NCI-H226 (cell line): ENCODE results near the gene LRCH3.
A peak's percentile ranks its signal among the peaks of the same experiment; 100 is the strongest.
"Not testable (repeated sequence)": the region's sequence is repeated elsewhere in the genome, so short reads cannot be mapped to it uniquely, and the experiment has no call there.

Experiments
- DNase-seq: peaks from one replicate; pipeline ENCODE4 v3.0.0-alpha.2; 2015

LRCH3 gene

DNA sequence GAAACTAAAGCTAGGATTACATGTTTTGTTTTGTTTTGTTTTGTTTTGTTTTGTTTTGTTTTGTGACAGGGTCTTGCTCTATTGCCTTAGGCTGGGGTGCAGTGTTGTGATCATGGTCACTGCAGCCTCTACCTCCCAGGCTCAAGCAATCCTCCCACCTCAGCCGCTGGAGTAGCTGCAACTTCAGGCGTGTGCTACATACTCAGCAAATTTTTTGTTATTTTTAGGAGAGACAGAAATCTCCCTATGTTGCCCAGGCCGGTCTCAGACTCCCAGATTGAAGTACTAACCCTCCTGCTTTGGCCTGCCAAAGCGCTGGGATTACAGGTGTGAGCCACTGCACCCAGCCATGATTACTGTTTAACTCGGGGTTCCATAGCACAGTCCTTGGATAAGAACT, 50.7 kb downstream of the LRCH3 start:
- DNase-seq: no peak

DNA sequence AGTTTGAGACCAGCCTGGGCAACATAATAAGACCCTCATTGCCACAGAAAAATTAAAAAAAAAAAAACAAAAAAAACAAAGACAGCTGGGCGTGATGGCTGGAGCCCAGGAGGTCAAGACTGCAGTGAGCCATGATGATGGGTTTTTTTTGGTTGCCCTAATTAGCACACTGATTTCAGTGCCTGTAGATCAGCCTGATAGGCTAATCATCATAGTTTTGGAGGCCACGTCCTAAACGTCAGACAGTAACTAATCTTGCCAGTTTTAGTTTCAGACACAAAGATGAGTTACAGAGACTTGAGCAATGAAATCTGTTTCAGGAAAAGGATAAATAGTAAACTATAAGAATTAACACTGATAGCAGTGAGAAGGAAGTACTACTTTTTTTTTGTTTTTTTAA, 55.4 kb downstream of the LRCH3 start:
- DNase-seq: no peak

DNA sequence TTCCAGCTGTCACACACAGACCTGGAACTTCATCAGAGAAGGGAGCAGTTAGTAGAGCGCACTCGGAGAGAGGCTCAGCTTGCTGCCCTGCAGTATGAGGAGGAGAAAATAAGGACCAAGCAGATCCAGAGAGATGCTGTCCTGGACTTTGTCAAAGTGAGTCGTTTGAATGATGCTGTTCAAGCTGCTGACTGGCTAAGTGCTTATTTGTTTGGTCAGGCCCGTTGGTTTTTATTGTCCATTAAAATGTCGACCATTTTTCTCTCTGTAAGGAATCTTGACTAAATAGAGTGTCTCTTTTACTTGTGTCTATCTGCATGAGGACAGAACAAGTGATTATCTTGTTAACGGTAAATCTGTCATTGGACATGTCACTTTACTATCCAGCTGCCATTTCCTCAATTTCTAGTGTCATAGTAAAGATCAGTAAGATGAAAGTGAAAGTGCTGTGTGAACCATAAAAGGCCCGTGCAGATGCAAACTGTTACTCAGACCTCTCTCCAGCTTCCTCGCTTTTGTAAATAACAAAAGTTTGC, 56.9 kb downstream of the LRCH3 start:
- no peak for DNase-seq

DNA sequence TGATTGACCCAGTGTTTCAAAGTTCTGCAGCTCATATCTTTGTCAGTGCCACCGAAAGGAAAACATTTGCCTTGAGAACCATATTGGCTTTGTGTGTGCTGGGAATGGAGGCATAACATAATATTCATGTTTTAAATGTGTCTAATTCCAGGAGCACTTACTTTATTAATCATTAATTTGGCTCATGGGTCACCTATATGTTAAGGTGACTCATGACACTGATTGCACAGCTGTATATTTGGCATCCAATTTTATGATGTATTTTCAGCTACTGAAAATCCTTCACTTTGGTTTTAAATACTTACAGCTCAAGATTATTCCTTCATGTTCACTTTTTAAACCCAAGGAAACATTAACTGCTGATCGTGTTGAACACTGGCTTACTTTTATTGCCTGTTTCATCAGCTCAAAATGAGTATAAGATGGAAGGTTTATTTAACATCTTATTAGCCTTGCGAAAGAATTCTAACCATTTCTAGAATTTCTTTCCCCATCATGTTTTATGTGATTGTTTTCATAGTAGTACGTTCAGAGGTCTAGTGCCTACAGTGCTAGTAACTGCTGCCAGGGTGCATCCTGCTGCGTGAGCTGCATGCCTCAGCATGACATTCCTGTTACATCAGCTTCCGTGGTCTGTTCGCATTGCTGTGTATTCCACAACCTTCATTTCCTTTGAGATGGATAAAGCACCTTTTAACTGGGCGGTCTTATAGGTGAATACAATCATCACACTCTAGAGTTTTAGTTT, 63.7 kb downstream of the LRCH3 start:
- peak; percentile 85 for DNase-seq

DNA sequence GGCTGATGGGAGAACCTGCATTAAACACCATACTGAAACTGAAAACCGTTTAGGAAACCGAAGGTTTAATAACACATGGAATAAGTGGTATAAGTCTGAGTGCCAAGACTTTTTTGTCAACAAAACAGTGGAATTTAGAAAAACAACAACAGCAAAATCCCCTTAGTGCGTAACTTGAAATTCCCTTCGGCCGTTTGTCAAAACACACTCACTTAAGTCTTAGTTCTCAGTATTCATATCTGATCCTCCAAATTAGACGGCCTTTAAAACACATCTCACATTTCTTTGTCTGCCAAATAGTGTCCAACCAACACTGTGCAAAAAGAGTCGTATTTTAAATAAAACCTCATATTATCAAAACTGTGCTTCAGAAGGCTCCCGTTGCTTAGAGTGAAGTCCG, 64.5 kb downstream of the LRCH3 start:
- no peak for DNase-seq

DNA sequence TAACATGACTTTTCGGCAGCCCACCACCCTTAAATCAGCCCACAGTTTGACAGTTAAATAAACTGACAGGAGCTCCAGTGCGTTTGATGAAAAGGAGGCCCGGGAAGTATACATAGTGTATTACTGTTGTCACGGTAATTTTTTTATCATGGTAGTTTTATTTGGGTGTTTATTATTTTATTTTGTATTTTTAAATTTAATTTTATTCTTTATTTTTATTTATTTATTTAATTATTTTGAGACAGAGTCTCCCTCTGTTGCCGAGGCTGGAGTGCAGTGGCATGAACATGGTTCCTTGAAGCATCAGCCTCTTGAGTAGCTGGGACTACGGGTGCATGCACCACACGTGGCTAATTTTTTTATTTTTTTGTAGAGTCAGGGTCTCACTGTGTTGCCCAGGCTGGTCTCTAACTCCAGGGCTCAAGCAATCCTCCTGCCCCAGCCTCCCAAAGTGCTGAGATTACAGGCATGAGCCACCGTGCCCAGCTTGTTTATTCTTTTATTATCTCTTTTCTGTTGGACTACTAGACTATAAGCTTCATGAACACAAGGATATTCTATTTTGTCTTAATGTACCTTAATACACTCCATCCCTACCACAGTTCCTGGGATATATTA, 65.3 kb downstream of the LRCH3 start:
- no peak for DNase-seq

DNA sequence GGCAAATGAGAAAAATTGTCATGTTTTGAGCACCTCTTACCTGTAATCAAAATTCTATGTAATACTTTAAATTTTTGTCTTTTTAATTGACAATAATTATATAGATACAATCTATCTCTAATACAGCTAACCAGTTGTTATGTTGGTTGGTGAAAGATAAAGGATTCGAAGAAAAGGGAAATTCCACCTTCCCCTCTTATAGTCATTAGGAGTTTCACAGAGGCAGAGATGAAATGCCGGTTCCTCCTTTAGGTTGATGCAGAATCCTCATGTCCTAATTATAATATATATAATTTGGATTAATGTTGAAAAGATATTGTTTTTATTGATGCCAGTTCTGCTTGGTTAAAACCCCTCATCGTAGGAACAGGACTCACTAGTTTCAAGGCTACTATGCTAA, 67.1 kb downstream of the LRCH3 start:
- no peak for DNase-seq

DNA sequence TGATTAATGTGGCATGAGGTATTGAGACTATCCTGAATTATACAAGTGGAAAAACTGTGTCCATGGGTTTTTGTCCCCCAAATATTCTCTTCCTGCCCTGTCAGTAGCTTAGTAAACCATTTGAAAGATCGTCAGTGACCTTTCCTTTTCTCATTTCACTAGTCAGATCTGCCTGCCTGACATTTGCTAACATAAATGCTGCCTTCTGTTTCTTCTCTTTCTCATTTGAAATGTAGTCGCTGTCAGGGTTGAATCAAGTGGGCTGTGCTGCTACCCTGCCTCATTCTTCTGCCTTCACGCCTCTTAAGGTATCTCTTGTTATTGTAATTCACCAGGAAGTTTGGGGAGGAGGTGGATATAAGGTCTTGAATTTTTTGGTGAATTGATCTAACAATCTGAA, 67.5 kb downstream of the LRCH3 start:
- no peak for DNase-seq

DNA sequence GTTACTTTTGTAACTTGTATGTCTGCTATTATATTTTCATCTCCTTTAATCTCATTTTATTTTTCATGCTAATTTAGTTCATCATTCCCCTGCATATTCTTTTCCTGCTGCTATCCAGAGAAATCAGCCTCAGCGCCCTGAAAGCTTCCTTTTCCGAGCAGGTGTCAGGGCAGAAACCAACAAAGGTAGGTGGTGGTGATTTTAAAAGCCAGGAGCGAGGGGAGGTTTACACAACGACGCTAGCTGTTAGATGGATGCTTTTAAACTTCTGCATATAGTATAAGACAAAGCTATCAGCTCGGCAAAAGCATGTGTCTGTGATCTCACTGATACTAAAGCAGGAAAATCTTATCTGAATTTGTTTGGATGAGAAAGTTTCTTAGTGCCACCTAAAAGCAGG, 75.0 kb downstream of the LRCH3 start:
- no peak for DNase-seq

DNA sequence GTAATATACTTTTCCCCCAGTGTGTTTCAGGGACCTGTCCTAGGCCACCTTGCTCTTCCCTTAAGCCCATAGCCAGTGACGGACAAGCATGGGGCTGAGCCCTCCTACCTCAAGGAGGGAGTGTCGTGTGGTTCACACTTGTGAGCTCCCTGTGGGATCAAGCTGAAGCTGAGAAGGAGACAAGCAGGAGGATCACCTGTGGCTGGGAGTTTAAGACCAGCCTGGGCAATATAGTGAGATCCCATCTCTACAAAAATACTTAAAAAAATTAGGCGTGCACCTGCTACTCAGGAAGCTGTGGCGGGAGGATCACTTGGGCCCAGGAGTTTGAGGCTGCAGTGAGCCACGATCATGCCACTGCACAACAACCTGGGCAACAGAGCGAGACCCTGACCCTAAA, 82.3 kb downstream of the LRCH3 start:
- no peak for DNase-seq

DNA sequence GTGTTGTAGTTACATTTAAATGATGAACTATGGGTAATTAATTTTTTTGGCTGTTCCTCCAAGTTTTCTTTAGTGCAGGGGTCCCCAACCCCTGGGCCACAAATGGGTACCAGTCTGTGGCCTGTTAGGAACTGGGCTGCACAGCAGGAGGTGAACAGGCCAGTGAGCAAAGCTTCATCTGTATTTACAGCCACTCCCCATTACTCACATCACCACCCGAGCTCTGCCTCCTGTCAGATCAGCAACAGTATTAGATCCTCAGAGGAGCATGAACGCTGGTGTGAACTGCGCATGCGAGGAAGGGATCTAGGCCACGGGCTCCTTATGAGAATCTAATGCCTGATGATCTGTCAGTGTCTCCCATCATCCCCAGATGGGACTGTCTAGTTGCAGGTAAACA, 83.0 kb downstream of the LRCH3 start:
- no peak for DNase-seq

DNA sequence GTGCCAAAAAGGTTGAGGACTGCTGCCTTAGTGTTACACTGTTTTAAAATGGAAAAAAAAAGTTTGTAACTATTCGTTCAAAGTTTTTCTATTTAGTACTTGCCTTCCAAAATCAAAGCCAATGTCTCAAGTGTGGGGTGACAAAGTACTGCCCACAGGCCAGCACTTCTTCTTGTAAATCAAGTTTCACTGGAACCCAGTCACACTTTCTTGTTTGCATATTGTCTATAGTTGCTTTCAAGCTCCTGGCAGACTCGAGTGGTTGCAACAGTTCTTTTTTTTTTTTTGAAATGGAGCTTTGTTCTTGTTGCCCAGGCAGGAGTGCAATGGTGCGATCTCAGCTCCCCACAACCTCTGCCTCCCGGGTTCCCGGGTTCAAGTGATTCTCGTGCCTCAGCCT, 83.6 kb downstream of the LRCH3 start:
- no peak for DNase-seq

DNA sequence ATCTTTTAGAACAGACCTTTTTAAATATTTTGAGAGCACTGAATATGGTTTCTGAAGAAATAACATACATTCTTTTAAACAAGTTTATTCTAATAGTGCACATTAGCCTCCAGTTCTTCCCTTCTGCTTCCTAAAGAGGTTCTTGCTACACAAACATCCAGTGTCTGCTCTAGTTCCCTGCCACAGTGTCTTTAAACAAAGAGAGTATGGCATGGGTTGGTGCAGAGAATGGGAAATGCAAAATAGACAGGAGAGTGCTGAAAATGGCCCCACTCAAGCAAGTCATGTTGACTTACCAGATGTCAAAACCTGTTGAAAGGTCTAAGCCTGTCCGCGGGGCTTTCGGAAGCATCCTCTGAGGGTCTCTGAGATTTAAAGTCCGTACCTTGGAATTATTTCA, 86.8 kb downstream of the LRCH3 start:
- no peak for DNase-seq

DNA sequence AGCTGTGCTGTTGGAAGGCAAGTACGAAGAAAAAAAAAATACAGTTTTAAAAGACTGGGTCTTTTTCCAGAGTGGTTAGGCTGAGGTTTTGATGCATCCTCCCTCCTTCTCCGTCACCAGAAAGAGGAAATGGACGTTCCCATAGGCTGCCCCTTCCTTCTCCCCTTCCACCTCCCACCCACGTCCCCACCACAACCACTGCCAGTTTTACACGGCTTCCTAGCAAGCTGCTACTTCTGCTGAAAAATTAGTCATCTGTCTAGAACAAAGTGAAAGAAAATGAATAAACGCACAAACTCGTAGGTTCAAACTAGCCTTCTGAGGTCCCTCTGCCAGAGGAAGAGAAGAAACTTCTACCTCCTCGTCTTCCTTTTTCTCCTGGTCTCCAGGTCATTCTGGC, 87.4 kb downstream of the LRCH3 start:
- no peak for DNase-seq

DNA sequence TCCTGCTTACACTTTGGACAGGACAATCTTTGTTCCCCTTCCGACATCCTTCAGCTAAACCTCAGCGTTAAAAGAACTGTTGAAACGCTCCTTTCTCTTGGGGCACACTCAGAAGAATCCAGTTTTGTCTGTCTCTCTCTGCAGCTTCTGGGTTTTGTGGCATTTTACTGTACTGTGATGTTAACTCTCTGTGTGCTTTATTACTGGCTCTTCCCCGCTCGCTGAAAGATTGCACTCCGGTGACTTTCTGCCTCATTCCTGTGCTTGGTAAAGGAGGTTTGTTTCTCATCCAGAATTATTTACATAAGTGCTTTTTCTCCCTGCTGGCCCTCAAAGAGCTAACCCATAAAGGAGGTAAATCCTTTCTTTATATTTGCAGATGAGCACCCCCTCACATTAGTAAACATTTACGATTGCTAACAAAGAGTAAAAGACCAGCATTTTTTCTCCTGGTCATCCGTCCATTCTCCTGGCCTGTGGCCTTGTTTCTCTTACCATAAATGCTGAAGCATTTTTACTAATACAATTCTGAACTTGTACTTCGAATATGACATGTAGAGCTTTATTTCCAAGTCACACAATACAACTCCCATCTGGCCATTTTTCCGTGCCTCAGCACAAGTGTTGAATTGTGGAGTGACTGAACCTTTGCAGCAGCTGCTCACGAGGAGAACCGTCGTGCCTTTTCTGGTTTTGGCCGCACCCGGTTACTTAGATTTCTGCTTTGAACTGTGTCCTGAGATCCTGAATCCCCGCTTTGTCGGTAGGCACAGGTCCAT, 89.6 kb downstream of the LRCH3 start:
- no peak for DNase-seq

DNA sequence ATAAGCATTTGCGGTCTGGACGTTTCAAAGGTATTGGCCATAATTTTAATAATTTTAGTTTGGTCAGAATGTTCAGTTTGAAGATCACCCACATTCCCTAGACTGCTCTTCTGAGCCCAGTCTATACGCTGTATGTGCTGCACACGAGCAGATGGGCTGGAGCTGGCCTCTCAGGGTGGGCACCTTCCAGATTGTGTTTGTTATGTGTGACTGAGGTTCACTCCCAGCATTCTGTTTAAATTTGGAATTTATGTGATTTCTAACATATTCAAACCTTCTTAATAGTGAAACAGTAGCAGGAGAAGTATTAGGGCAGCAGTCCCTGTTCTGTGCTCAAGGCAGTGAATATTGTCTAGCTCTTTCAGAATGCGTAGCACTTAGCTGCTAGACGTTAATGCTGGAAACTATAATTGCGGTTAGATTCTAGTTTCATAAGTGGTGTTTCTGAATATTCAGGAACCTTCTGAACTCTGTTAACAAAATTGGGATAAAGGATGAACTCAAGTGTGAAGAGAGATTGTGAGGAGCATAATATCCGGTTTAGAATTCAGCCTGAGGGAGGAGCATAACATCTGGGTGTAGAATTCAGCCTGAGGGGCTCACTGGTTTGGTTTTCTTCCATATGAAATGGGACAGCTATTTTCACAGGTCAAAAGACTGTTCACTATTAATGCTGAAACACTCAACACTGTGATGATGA, 90.4 kb downstream of the LRCH3 start:
- DNase-seq: no peak

DNA sequence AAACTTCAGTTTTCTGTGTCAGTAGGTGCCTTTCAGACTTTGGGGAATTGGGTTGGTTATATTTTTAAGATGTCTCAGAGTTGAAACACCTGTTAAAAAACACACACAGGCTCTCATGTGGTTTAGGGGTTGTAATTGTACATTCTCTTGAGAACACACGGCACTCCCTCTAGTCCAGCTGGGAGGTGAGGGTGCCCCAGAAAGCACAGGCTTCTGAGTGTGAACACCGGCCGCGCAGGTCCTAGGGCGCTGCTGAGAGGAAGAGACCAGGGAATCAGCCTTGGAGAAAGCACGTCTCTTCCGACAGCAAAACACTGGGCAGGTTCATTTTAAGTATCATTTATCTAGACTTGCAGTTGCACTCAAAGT, 90.9 kb downstream of the LRCH3 start:
- no peak for DNase-seq

DNA sequence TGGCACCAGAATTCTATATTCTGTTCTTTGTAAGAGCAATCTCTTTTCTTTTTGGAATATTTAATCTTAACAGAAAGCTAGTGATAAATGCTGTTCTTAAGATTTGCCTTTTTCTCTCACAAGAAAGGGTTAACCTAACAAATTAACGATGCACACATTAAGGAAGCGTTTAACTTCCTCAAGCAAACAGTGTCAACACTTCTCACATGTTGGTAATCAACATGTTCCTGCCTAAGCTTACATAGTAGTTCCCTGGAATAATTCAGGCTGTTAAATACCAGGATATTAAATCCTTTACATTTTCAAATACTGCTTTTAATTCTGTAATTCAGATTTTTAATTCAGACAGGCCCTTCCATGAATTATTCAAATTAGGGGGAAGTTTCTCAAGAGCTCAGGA, 91.5 kb downstream of the LRCH3 start:
- no peak for DNase-seq

DNA sequence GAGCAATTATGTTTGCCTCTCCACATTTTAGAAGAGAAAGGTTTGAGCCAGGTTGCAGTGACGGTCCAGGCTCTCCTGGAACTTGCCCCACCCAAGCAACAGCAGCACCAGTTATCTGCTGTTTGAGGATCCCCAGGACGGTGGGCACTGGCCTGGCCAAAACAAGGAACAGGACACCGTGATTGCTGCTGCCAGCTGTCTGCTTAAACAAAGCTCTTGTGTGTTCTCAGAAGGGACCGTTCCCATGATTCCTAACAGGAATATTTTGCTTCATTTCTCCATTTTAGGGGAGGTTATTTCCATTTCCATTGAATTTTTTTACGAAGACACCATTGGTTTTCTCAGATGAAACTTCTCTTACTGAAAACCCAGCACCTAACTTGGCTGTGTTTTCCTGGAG, 92.5 kb downstream of the LRCH3 start:
- DNase-seq: no peak

DNA sequence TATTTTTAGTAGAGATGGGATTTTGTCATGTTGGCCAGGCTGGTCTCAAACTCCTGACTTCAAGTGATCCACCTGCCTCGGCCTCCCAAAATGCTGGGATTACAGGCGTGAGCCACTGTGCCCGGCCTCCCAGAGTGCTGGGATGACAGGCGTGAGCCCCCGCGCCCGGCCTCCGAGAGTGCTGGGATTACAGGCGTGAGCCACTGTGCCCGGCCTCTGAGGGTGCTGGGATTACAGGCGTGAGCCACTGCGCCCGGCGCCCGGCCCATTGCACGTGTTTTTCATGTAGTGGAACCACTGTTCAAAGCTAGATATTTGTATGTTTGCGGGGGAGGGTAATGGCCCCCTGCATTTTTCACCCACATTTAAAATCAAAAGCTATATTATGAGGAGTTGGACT, 93.3 kb downstream of the LRCH3 start:
- DNase-seq: not testable (repeated sequence)

DNA sequence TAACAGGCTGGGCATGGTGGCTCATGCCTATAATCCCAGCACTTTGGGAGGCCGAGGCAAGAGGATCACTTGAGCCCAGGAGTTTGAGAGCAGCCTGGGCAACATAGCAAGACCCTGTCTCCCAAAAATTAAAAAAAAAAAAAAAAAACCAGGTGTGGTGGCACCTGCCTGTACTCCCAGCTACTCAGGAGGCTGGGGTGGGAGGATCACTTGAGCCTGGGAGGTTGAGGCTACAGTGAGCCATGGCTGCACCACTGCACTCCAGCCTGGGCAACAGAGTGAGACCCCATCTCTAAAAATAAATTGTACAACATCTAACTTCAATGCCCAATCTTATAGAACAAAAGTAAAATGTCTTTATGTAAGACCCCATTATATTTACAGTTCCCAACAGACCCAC, 95.0 kb downstream of the LRCH3 start:
- not testable (repeated sequence) for DNase-seq

DNA sequence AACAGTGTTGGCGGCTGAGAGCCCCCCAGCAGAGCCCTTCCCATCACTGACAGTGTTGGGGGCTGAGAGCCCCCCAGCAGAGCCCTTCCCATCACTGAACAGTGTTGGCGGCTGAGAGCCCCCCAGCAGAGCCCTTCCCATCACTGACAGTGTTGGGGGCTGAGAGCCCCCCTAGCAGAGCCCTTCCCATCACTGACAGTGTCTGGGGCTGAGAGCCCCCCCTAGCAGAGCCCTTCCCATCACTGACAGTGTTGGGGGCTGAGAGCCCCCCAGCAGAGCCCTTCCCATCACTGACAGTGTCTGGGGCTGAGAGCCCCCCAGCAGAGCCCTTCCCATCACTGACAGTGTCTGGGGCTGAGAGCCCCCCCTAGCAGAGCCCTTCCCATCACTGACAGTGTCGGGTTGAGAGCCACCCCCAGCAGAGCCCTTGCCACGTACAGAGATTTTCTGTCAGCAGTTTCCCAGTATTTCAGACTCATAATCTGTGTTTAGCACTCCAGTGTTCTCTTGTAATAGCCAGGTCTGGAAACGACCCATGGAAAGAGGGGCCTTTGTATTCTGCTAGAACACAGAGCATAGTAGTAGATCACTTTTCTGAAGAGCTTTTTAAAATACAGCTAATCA, 96.5 kb downstream of the LRCH3 start:
- DNase-seq: not testable (repeated sequence)

DNA sequence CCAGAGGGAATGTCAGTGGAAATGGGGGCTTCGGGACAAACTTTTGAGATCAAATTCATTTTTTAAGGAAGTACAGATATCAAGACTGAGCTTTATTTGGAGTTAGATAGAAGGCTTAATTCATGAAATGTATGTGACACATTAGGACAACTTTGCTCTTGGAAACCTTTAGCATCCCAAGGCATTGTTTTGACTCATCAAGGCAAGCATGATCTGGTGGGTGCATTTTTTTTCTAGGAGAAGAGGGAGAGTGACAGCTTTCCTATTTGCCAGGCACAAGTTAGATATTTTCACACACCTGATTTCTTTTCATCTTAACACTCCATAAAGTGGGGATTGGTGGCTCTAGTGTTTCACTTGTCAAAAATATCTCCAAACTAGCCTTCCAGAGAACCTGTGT, 97.5 kb downstream of the LRCH3 start:
- DNase-seq: no peak
